HG02623 (cell line): ENCODE measurements around the gene PCYT1A.
"Not testable (repeated sequence)": the region's sequence is repeated elsewhere in the genome, so short reads cannot be mapped to it uniquely, and the experiment has no call there.

Source experiments
- ATAC-seq: cut with Tn5 transposase; IDR thresholded peaks from one replicate; pipeline ENCODE4 v1.9.1; 2021; ENCODE audit warnings: moderate library complexity; ENCODE audit not compliant: unreplicated experiment

PCYT1A gene

GRCh38 chr3:196287440-196288140, at the start of gene PCYT1A:
Gene PCYT1A (minus strand): TSS chr3:196287726. CDS start chr3:196270531, 17,195 bp downstream.
- ATAC-seq, result peak; percentile 80

GRCh38 chr3:196336319-196337145, 49.0 kb upstream of the PCYT1A start:
- ATAC-seq, result no peak

GRCh38 chr3:196335503-196335948, 48.0 kb upstream of the PCYT1A start:
- no peak for ATAC-seq

GRCh38 chr3:196334982-196335381, 47.5 kb upstream of the PCYT1A start:
- ATAC-seq, result no peak

- ATAC-seq, result no peak
Observed at GRCh38 chr3:196332168-196332567, 44.6 kb upstream of the PCYT1A start.

- no peak for ATAC-seq
Observed at GRCh38 chr3:196327405-196327804, 39.9 kb upstream of the PCYT1A start.

GRCh38 chr3:196326936-196327335, 39.4 kb upstream of the PCYT1A start:
- no peak for ATAC-seq

GRCh38 chr3:196323691-196324090, 36.2 kb upstream of the PCYT1A start:
- no peak for ATAC-seq

GRCh38 chr3:196323016-196323415, 35.5 kb upstream of the PCYT1A start:
- ATAC-seq, result no peak

GRCh38 chr3:196321162-196321561, 33.6 kb upstream of the PCYT1A start:
- no peak for ATAC-seq

- ATAC-seq, result no peak
Observed at GRCh38 chr3:196320137-196320536, 32.6 kb upstream of the PCYT1A start.

GRCh38 chr3:196317687-196318467, 30.4 kb upstream of the PCYT1A start, which contains the start of gene DYNLT2B:
Gene DYNLT2B (minus strand): TSS chr3:196318240. CDS start chr3:196318152, 88 bp downstream.
- ATAC-seq, result peak; percentile 85

- ATAC-seq, result not testable (repeated sequence)
Observed at GRCh38 chr3:196316799-196317686, 29.5 kb upstream of the PCYT1A start.

GRCh38 chr3:196315821-196316220, 28.3 kb upstream of the PCYT1A start:
- no peak for ATAC-seq

GRCh38 chr3:196314597-196314996, 27.1 kb upstream of the PCYT1A start:
- no peak for ATAC-seq

GRCh38 chr3:196314086-196314485, 26.6 kb upstream of the PCYT1A start:
- not testable (repeated sequence) for ATAC-seq

- ATAC-seq, result not testable (repeated sequence)
Observed at GRCh38 chr3:196302960-196303359, 15.4 kb upstream of the PCYT1A start.

- not testable (repeated sequence) for ATAC-seq
Observed at GRCh38 chr3:196302551-196302950, 15.0 kb upstream of the PCYT1A start.

- ATAC-seq, result no peak
Observed at GRCh38 chr3:196298521-196298920, 11.0 kb upstream of the PCYT1A start.

- ATAC-seq, result no peak
Observed at GRCh38 chr3:196292286-196292923, 4.9 kb upstream of the PCYT1A start.
